H1 (cell line): Measurements from ENCODE around the gene TEAD3. TPM values are rescaled to one million over a fixed set of nuclear protein-coding genes. Genes with fewer than 3 reads are reported as not detected.

ENCODE experiments used
- CBX5 ChIP-seq: fragments of 300-800, 300-1000 bp; sonication (generic); IDR thresholded peaks from 2 replicates; pipeline ENCODE4 v1.7.1; 2016; ENCODE audit warnings: antibody characterized with exemption, low read length, low read depth
- EP300 ChIP-seq, 2 experiments: IDR thresholded peaks; 1 replicate in 1 of 2; 2 replicates in 1 of 2; pipeline ENCODE4 v1.6.1; 2011 to 2012; ENCODE audit warnings: low read depth in 2 of 2, low read length in 2 of 2, mild to moderate bottlenecking in 2 of 2, borderline replicate concordance in 1 of 2, inconsistent platforms in 1 of 2, moderate library complexity in 1 of 2
- GTF2F1 ChIP-seq: IDR thresholded peaks from 2 replicates; pipeline ENCODE4 v1.6.1; 2012; ENCODE audit warnings: low read depth, low read length, improper control_type of control experiment, borderline replicate concordance
- JUN ChIP-seq: IDR thresholded peaks from 2 replicates; pipeline ENCODE4 v1.6.1; 2011; ENCODE audit warnings: low read depth, mild to moderate bottlenecking, improper control_type of control experiment, low read length
- KDM5A ChIP-seq: fragments of 200-600 bp; IDR thresholded peaks from 2 replicates; pipeline ENCODE4 v1.7.1; 2012; ENCODE audit warnings: mild to moderate bottlenecking, low read length, inconsistent platforms, mixed read lengths
- NANOG ChIP-seq: IDR thresholded peaks from 2 replicates; pipeline ENCODE4 v1.6.1; 2011; ENCODE audit warnings: low read length, low read depth, mild to moderate bottlenecking, inconsistent platforms; ENCODE audit not compliant: insufficient read depth, poor library complexity, severe bottlenecking
- PHF8 ChIP-seq: fragments of 200-600 bp; sonication (generic); conservative IDR thresholded peaks from 2 replicates; pipeline ENCODE4 v1.7.1; 2012; ENCODE audit warnings: low read depth, mild to moderate bottlenecking, inconsistent platforms, low read length, moderate library complexity
- POU5F1 ChIP-seq: IDR thresholded peaks from 2 replicates; pipeline ENCODE4 v1.6.1; 2011; ENCODE audit warnings: low read depth, mild to moderate bottlenecking, low read length, moderate library complexity
- RFX5 ChIP-seq: IDR thresholded peaks from 2 replicates; pipeline ENCODE4 v1.6.1; 2011; ENCODE audit warnings: low read depth, low read length, improper control_type of control experiment, borderline replicate concordance
- SIN3A ChIP-seq, 2 experiments: IDR thresholded peaks in 1 of 2; conservative IDR thresholded peaks in 1 of 2; 2 replicates each; pipeline ENCODE4 v1.6.1; 2011 to 2012; ENCODE audit warnings: low read length in 2 of 2, improper control_type of control experiment in 1 of 2, low read depth in 1 of 2, mild to moderate bottlenecking in 1 of 2
- SIRT6 ChIP-seq: IDR thresholded peaks from one replicate; pipeline ENCODE4 v1.7.1; 2012; ENCODE audit warnings: low read length, inconsistent platforms
- TEAD4 ChIP-seq: IDR thresholded peaks from 2 replicates; pipeline ENCODE4 v1.6.1; 2012; ENCODE audit warnings: low read depth, low read length, inconsistent platforms, mixed read lengths
- polyA plus RNA-seq, 7 experiments: library from polyadenylated mRNA; depleted of rRNA in 3 of 7; stranded (reverse) in 5 of 7; unstranded in 2 of 7; fragments of >200 nt in 5 of 7; fragments of 200-250 nt in 2 of 7; gene quantifications; 1 replicate in 5 of 7; 2 replicates in 1 of 7; 4 replicates in 1 of 7; pipeline versions ENCODE4 v1.2.1 to v1.2.3, GENCODE V29; 2011 to 2013; ENCODE audit warnings: missing spikeins in 2 of 7, mixed read lengths in 2 of 7
- total RNA-seq: library from RNA; stranded (reverse); fragmentation: NEBNext Ultra II Directional; extraction: Animal tissue kit (Norgen Biotek cat#: 25700); gene quantifications from 2 replicates; pipeline ENCODE4 v1.2.1, GENCODE V29; 2021
- TF ChIP-seq, protein P1 (sequence below): IDR thresholded peaks from 2 replicates; pipeline ENCODE4 v1.6.1; 2012; ENCODE audit warnings: inconsistent platforms
- TF ChIP-seq, protein P2 (sequence below): IDR thresholded peaks from 2 replicates; pipeline ENCODE4 v1.6.1; 2012; ENCODE audit warnings: inconsistent platforms

The TEAD3 gene
- total and polyA plus RNA-seq, 2 of the 8 experiments (the other 6 are each of a cell fraction or from before 2014, with no cell fraction given) = 20.1 to 28.7 TPM

DNA sequence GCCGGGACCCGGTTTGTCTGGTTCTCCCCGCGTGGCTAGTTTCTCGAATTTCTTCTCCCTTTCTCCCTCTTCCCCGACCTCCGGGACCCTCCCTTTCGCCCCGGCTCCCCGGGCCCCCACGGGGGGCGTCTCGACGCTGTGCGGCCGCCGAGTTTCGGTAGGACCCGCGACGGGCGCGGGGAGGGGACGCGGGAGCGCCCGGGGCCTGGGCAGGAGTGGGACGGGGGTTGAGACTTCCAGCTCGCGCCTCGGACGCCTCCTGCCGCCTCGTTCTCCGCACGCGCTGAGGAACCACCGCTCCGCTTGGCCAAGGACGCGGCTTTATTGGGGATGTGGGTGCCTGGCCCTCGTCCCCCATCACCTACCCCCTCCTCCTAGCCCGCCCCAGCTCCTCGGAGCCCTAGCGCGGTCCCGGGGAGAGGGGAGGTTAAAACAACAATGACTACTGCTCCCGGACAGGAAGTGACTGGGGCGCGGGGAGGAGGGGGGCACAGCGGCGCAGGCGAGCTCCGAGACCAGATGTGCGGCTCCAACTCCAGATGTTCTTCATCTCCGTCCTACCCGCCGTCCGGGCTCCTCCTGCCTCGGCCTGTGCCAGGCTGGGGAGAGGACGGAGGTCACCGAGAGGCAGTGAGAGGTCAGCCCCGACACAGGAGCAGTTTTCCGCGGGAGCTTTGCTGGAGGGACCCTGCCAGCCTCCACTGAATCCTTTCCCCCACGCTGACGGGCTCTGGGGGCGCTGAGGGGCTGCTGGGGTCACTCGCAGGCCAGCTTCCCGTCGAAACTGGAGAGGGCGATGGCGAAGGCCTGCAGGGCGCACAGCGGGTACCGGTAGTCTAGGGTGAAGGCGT lies 917 bp upstream of the TEAD3 start (continued):
- TF ChIP-seq, protein P1, sequence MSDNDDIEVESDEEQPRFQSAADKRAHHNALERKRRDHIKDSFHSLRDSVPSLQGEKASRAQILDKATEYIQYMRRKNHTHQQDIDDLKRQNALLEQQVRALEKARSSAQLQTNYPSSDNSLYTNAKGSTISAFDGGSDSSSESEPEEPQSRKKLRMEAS = peak; percentile 94
- TF ChIP-seq POU5F1 (no peak), GTF2F1 (no peak), PHF8 (no peak; the same call in 1 of the 2 replicates), SIN3A (conservative IDR thresholded peaks at IDR 0.05 in 1 of 2, IDR thresholded peaks at IDR 0.05 in 1 of 2; ENCODE audit: low read depth in 1 of 2, low read length in 2 of 2) (0 out of 4 replicates have a peak, but pooled peaks of 1 of the 2 experiments have one; percentile 50), EP300 (IDR thresholded peaks at IDR 0.05; ENCODE audit: borderline replicate concordance in 1 of 2, low read depth in 2 of 2, low read length in 2 of 2) (peak in 1 of 2 experiments; percentile 59; a peak in 1 of 3 replicates), JUN (no peak), CBX5 (no peak), NANOG (no peak), RFX5 (no peak), SIRT6 (no peak), KDM5A (no peak), TEAD4 (no peak)
- TF ChIP-seq, protein P2, sequence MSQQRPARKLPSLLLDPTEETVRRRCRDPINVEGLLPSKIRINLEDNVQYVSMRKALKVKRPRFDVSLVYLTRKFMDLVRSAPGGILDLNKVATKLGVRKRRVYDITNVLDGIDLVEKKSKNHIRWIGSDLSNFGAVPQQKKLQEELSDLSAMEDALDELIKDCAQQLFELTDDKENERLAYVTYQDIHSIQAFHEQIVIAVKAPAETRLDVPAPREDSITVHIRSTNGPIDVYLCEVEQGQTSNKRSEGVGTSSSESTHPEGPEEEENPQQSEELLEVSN = peak; percentile 92
